SK-N-SH treated with all-trans-retinoic acid at 6 μM for 48 hours (cell line): ENCODE data around the gene FBXO30.

ENCODE experiments used
- ATAC-seq: fragments of 200-7000 bp; cut with Tn5 transposase; 3 replicates; pipeline ENCODE4 v1.9.1; 2020; ENCODE audit warnings: mild to moderate bottlenecking, moderate library complexity
- ARNTL ChIP-seq: fragments of 450-650 bp; formaldehyde crosslinking; IDR thresholded peaks from 2 replicates; pipeline ENCODE4 v1.5.0; 2020; ENCODE audit warnings: low read depth, mild to moderate bottlenecking, moderate library complexity, borderline replicate concordance
- BACH2 ChIP-seq: fragments of 250-450 bp; sonication (Bioruptor Pico); IDR thresholded peaks from 2 replicates; pipeline ENCODE4 v1.9.0; 2021; ENCODE audit warnings: mild to moderate bottlenecking, borderline replicate concordance
- CREB5 ChIP-seq: fragments of 250-450 bp; sonication (Bioruptor Pico); IDR thresholded peaks from 2 replicates; pipeline ENCODE4 v1.5.1; 2020; ENCODE audit warnings: low read depth, mild to moderate bottlenecking, moderate library complexity
- CSDC2 ChIP-seq: fragments of 250-450 bp; sonication (Bioruptor Pico); IDR thresholded peaks from 2 replicates; pipeline ENCODE4 v1.5.0; 2020; ENCODE audit warnings: mild to moderate bottlenecking, moderate library complexity
- CSRNP3 ChIP-seq: fragments of 250-450 bp; sonication (Bioruptor Pico); IDR thresholded peaks from 2 replicates; pipeline ENCODE4 v1.5.1; 2021; ENCODE audit warnings: mild to moderate bottlenecking, moderate library complexity
- GLIS3 ChIP-seq: fragments of 250-450 bp; sonication (Bioruptor Pico); IDR thresholded peaks from 2 replicates; pipeline ENCODE4 v1.5.0; 2020; ENCODE audit warnings: mild to moderate bottlenecking, moderate library complexity
- ISL1 ChIP-seq: fragments of 250-450 bp; sonication (Bioruptor Pico); IDR thresholded peaks from 2 replicates; pipeline ENCODE4 v2.1.2; 2022; ENCODE audit warnings: mild to moderate bottlenecking, moderate library complexity
- PATZ1 ChIP-seq: fragments of 250-450 bp; sonication (Bioruptor Pico); IDR thresholded peaks from 2 replicates; pipeline ENCODE4 v1.8.0; 2020; ENCODE audit warnings: mild to moderate bottlenecking, moderate library complexity, borderline replicate concordance
- POU6F1 ChIP-seq: fragments of 250-450 bp; sonication (Bioruptor Pico); IDR thresholded peaks from 2 replicates; pipeline ENCODE4 v1.8.0; 2021; ENCODE audit warnings: low read depth, mild to moderate bottlenecking, moderate library complexity, borderline replicate concordance
- RARB ChIP-seq: fragments of 250-450 bp; sonication (Bioruptor Pico); IDR thresholded peaks from 2 replicates; pipeline ENCODE4 v1.8.0; 2021; ENCODE audit warnings: mild to moderate bottlenecking, moderate library complexity
- SNAI2 ChIP-seq: fragments of 250-450 bp; sonication (Bioruptor Pico); IDR thresholded peaks from 2 replicates; pipeline ENCODE4 v1.5.0; 2020; ENCODE audit warnings: mild to moderate bottlenecking, moderate library complexity
- TCF4 ChIP-seq: fragments of 250-450 bp; sonication (Bioruptor Pico); IDR thresholded peaks from 2 replicates; pipeline ENCODE4 v1.8.0; 2021; ENCODE audit warnings: mild to moderate bottlenecking, moderate library complexity, borderline replicate concordance
- ZC3H10 ChIP-seq: fragments of 250-450 bp; sonication (Bioruptor Pico); IDR thresholded peaks from 2 replicates; pipeline ENCODE4 v1.5.1; 2021; ENCODE audit warnings: mild to moderate bottlenecking, moderate library complexity
- ZFP3 ChIP-seq: fragments of 250-450 bp; sonication (Bioruptor Pico); IDR thresholded peaks from 2 replicates; pipeline ENCODE4 v1.5.0; 2020; ENCODE audit warnings: mild to moderate bottlenecking, moderate library complexity
- ZFP30 ChIP-seq: fragments of 450-650 bp; formaldehyde crosslinking; IDR thresholded peaks from 2 replicates; pipeline ENCODE4 v1.5.0; 2022; ENCODE audit warnings: mild to moderate bottlenecking, moderate library complexity
- ZNF565 ChIP-seq: fragments of 450-650 bp; formaldehyde crosslinking; conservative IDR thresholded peaks from 2 replicates; pipeline ENCODE4 v1.5.0; 2020; ENCODE audit warnings: low read depth, mild to moderate bottlenecking, moderate library complexity
- ZNF70 ChIP-seq: fragments of 450-650 bp; formaldehyde crosslinking; IDR thresholded peaks from 2 replicates; pipeline ENCODE4 v1.5.0; 2020; ENCODE audit warnings: mild to moderate bottlenecking, moderate library complexity

Gene FBXO30

GRCh38 chr6:145815309-145816274 lies 997 bp upstream of the FBXO30 start:
- peak; percentile 63 for ATAC-seq
- TF ChIP-seq ZFP3 (CRISPR knock-in tag) (no peak), ISL1 (no peak), ZNF70 (CRISPR knock-in tag) (no peak; the same call in 1 of the 2 replicates), ARNTL (CRISPR knock-in tag) (no peak), POU6F1 (CRISPR knock-in tag) (no peak), SNAI2 (CRISPR knock-in tag) (no peak), ZNF565 (no peak), CREB5 (CRISPR knock-in tag) (no peak), CSRNP3 (no peak), ZFP30 (no peak), TCF4 (CRISPR knock-in tag) (no peak), ZC3H10 (CRISPR knock-in tag) (no peak), RARB (CRISPR knock-in tag) (no peak), BACH2 (CRISPR knock-in tag) (no peak), GLIS3 (CRISPR knock-in tag) (no peak)

GRCh38 chr6:145814035-145814500 lies 527 bp downstream of the FBXO30 start:
- TF ChIP-seq CSDC2 (CRISPR knock-in tag) (peak; percentile 69; the same call in 1 of the 2 replicates), CSRNP3 (no peak), ZFP3 (CRISPR knock-in tag) (0 out of 2 replicates have a peak, but pooled peaks have one; percentile 24)
- peak; percentile 50 for ATAC-seq

GRCh38 chr6:145813285-145814034 lies 1.1 kb downstream of the FBXO30 start:
- TF ChIP-seq CREB5 (CRISPR knock-in tag) (no peak), ZC3H10 (CRISPR knock-in tag) (no peak), PATZ1 (no peak), TCF4 (CRISPR knock-in tag) (no peak), CSDC2 (CRISPR knock-in tag) (no peak)
- TF ChIP-seq, all 23 proteins: peak for 0
- ATAC-seq = peak; percentile 13
